H1 (cell line): ENCODE measurements around the gene C20orf202. TPM values are rescaled to one million over a fixed set of nuclear protein-coding genes. Genes with fewer than 3 reads are reported as not detected.

Source experiments
- CTCF ChIA-PET: fragments of 300-600 bp; sonication (Branson Sonifier 250); formaldehyde crosslinking; loops from one replicate; lab custom pipeline; 2021; ENCODE audit not compliant: partially characterized antibody; lab: Charles Lee
- POLR2A ChIA-PET: fragments of 300-600 bp; sonication (Branson Sonifier 250); formaldehyde crosslinking; loops from one replicate; lab custom pipeline; 2021; ENCODE audit warnings: inconsistent platforms; ENCODE audit not compliant: partially characterized antibody; lab: Charles Lee
- DNase-seq, 2 experiments: peaks; one replicate each; pipeline versions ENCODE4 v3.0.0 to v3.0.0-alpha.2; 2010 to 2022; ENCODE audit warnings: low spot score in 2 of 2, low read depth in 1 of 2, mixed read lengths in 1 of 2
- FAIRE-seq: peaks from 2 replicates; lab custom pipeline; 2011; peaks lifted over from hg19 to GRCh38; lab: Jason Lieb, UNC
- H2AFZ ChIP-seq: 2 replicates; pipeline ENCODE4 v1.8.1; 2012; ENCODE audit warnings: low read length, inconsistent platforms
- H2AK5ac ChIP-seq: 2 replicates; pipeline ENCODE4 v1.6.1; 2013; ENCODE audit warnings: low read depth, low read length
- H2BK120ac ChIP-seq: replicated peaks from 2 replicates; pipeline ENCODE3; 2013; ENCODE audit warnings: low read depth, low read length, inconsistent platforms
- H2BK12ac ChIP-seq: 2 replicates; pipeline ENCODE4 v1.6.1; 2013; ENCODE audit warnings: low read depth, low read length
- H2BK15ac ChIP-seq: 2 replicates; pipeline ENCODE4 v1.6.1; 2013; ENCODE audit warnings: low read length
- H2BK20ac ChIP-seq: 2 replicates; pipeline ENCODE4 v1.6.1; 2013; ENCODE audit warnings: low read length
- H2BK5ac ChIP-seq: 2 replicates; pipeline ENCODE4 v1.6.1; 2013; ENCODE audit warnings: low read depth, low read length
- H3K14ac ChIP-seq: 2 replicates; pipeline ENCODE4 v1.6.1; 2013; ENCODE audit warnings: inconsistent platforms; ENCODE audit not compliant: insufficient read length
- H3K18ac ChIP-seq: 2 replicates; pipeline ENCODE4 v1.6.1; 2013; ENCODE audit warnings: low read length; ENCODE audit errors: extremely low read depth
- H3K23ac ChIP-seq: 2 replicates; pipeline ENCODE4 v1.6.1; 2013; ENCODE audit warnings: inconsistent platforms; ENCODE audit not compliant: insufficient read length
- H3K23me2 ChIP-seq: 2 replicates; pipeline ENCODE4 v1.6.1; 2013; ENCODE audit warnings: low read depth, low read length
- H3K27ac ChIP-seq: 2 replicates; pipeline ENCODE4 v1.6.1; 2011; ENCODE audit warnings: low read depth, low read length, inconsistent platforms
- H3K27me3 ChIP-seq, 4 experiments: replicated peaks in 1 of 4; 1 replicate in 1 of 4; 2 replicates in 3 of 4; pipeline versions ENCODE4 v1.6.1 to v1.8.1; 2011 to 2013; ENCODE audit warnings: low read length in 3 of 4, mild to moderate bottlenecking in 3 of 4, inconsistent platforms in 2 of 4, mixed read lengths in 2 of 4, moderate library complexity in 1 of 4; ENCODE audit not compliant: control insufficient read depth in 3 of 4, insufficient read depth in 3 of 4; ENCODE audit errors: extremely low read depth in 1 of 4
- H3K36me3 ChIP-seq, 4 experiments: 2 replicates each; pipeline versions ENCODE4 v1.6.1 to v1.8.1; 2011 to 2013; ENCODE audit warnings: mild to moderate bottlenecking in 4 of 4, low read length in 3 of 4, moderate library complexity in 2 of 4, control low read depth in 1 of 4, inconsistent platforms in 1 of 4; ENCODE audit not compliant: insufficient read depth in 4 of 4, control insufficient read depth in 2 of 4
- H3K4ac ChIP-seq: replicated peaks from 2 replicates; pipeline ENCODE3; 2013; ENCODE audit warnings: low read length, low read depth, mixed read lengths, inconsistent platforms; ENCODE audit not compliant: insufficient read length
- H3K4me1 ChIP-seq, 4 experiments: replicated peaks in 1 of 4; 1 replicate in 1 of 4; 2 replicates in 3 of 4; pipeline versions ENCODE4 v1.6.1 to v1.8.1; 2011 to 2013; ENCODE audit warnings: low read length in 3 of 4, inconsistent platforms in 2 of 4, mixed read lengths in 1 of 4; ENCODE audit not compliant: insufficient read depth in 4 of 4, control insufficient read depth in 3 of 4
- H3K4me2 ChIP-seq, 2 experiments: 2 replicates each; pipeline versions ENCODE4 v1.6.1 to v1.8.1; 2011 to 2013; ENCODE audit warnings: low read depth in 2 of 2, low read length in 2 of 2, control low read depth in 1 of 2, inconsistent platforms in 1 of 2, mild to moderate bottlenecking in 1 of 2; ENCODE audit not compliant: insufficient read depth in 1 of 2
- H3K4me3 ChIP-seq, 4 experiments: fragments of 200-600, 300-600 bp in 1 of 4; sonication (generic), shearing (Covaris generic), sonication (Bioruptor Twin) in 1 of 4; 2 replicates each; pipeline versions ENCODE4 v1.5.1 to v1.8.1; 2011 to 2016; ENCODE audit warnings: low read length in 4 of 4, low read depth in 3 of 4, control low read depth in 2 of 4, inconsistent platforms in 2 of 4, mild to moderate bottlenecking in 2 of 4, mixed read lengths in 1 of 4, moderate library complexity in 1 of 4; ENCODE audit not compliant: insufficient read depth in 2 of 4; ENCODE audit errors: extremely low read depth in 1 of 4
- H3K56ac ChIP-seq: replicated peaks from 2 replicates; pipeline ENCODE3; 2013; ENCODE audit warnings: low read depth, mild to moderate bottlenecking, mixed read lengths, low read length, inconsistent platforms; ENCODE audit not compliant: insufficient read length
- H3K79me1 ChIP-seq: 2 replicates; pipeline ENCODE4 v1.6.1; 2013; ENCODE audit warnings: low read depth, low read length, control low read depth
- H3K79me2 ChIP-seq, 2 experiments: 2 replicates each; pipeline versions ENCODE4 v1.6.1 to v1.8.1; 2012 to 2013; ENCODE audit warnings: low read length in 2 of 2, mild to moderate bottlenecking in 2 of 2, inconsistent platforms in 1 of 2; ENCODE audit not compliant: insufficient read depth in 2 of 2, control insufficient read depth in 1 of 2
- H3K9ac ChIP-seq, 4 experiments: replicated peaks in 1 of 4; 1 replicate in 1 of 4; 2 replicates in 3 of 4; pipeline versions ENCODE4 v1.6.1 to v1.8.1; 2011 to 2013; ENCODE audit warnings: low read depth in 3 of 4, low read length in 3 of 4, control low read depth in 2 of 4, mild to moderate bottlenecking in 2 of 4, moderate library complexity in 2 of 4, inconsistent platforms in 1 of 4; ENCODE audit errors: extremely low read depth in 1 of 4
- H3K9me3 ChIP-seq, 2 experiments: 2 replicates each; pipeline versions ENCODE4 v1.6.1 to v1.8.1; 2012 to 2013; ENCODE audit warnings: mild to moderate bottlenecking in 2 of 2, moderate library complexity in 2 of 2, control low read depth in 1 of 2, inconsistent platforms in 1 of 2, low read depth in 1 of 2, low read length in 1 of 2, mixed read lengths in 1 of 2; ENCODE audit not compliant: insufficient read depth in 2 of 2
- H4K20me1 ChIP-seq, 2 experiments: replicated peaks in 1 of 2; 2 replicates each; pipeline versions ENCODE3 to v1.8.1; 2011 to 2013; ENCODE audit warnings: inconsistent platforms in 2 of 2, low read length in 2 of 2, mild to moderate bottlenecking in 1 of 2; ENCODE audit not compliant: insufficient read depth in 2 of 2, control insufficient read depth in 1 of 2
- H4K5ac ChIP-seq: 2 replicates; pipeline ENCODE4 v1.6.1; 2013; ENCODE audit warnings: low read length, low read depth, mixed read lengths, inconsistent platforms; ENCODE audit not compliant: insufficient read length
- H4K8ac ChIP-seq: 2 replicates; pipeline ENCODE4 v1.8.0; 2013; ENCODE audit warnings: mild to moderate bottlenecking, moderate library complexity, low read length, inconsistent platforms; ENCODE audit not compliant: insufficient read depth; ENCODE audit errors: extremely low read depth
- H4K91ac ChIP-seq: replicated peaks from 2 replicates; pipeline ENCODE3; 2013; ENCODE audit warnings: low read length, mixed read lengths, inconsistent platforms; ENCODE audit not compliant: insufficient read length
- ASH2L ChIP-seq: fragments of 200-600, 300-600 bp; sonication (generic); IDR thresholded peaks from one replicate; pipeline ENCODE4 v1.7.1; 2017; ENCODE audit warnings: low read length
- BRCA1 ChIP-seq: IDR thresholded peaks from 2 replicates; pipeline ENCODE4 v1.6.1; 2012; ENCODE audit warnings: low read depth, low read length, improper control_type of control experiment
- CBX8 ChIP-seq: fragments of 300-800, 300-1000 bp; sonication (generic); IDR thresholded peaks from 2 replicates; pipeline ENCODE4 v1.7.1; 2016; ENCODE audit warnings: low read depth, low read length, borderline replicate concordance
- CEBPB ChIP-seq: IDR thresholded peaks from 2 replicates; pipeline ENCODE4 v1.6.1; 2012; ENCODE audit warnings: low read depth, low read length
- EP300 ChIP-seq, 2 experiments: IDR thresholded peaks; 1 replicate in 1 of 2; 2 replicates in 1 of 2; pipeline ENCODE4 v1.6.1; 2011 to 2012; ENCODE audit warnings: low read depth in 2 of 2, low read length in 2 of 2, mild to moderate bottlenecking in 2 of 2, borderline replicate concordance in 1 of 2, inconsistent platforms in 1 of 2, moderate library complexity in 1 of 2
- GTF2F1 ChIP-seq: IDR thresholded peaks from 2 replicates; pipeline ENCODE4 v1.6.1; 2012; ENCODE audit warnings: low read depth, low read length, improper control_type of control experiment, borderline replicate concordance
- HDAC2 ChIP-seq, 2 experiments: fragments of 300-600 bp in 1 of 2; sonication (generic) in 1 of 2; IDR thresholded peaks; 2 replicates each; pipeline ENCODE4 v1.6.1; 2011 to 2012; ENCODE audit warnings: low read depth in 2 of 2, low read length in 2 of 2, mild to moderate bottlenecking in 2 of 2, moderate library complexity in 2 of 2, borderline replicate concordance in 1 of 2, inconsistent platforms in 1 of 2
- KDM1A ChIP-seq: fragments of 200-600, 300-600 bp; sonication (generic); IDR thresholded peaks from 2 replicates; pipeline ENCODE4 v1.7.1; 2016; ENCODE audit warnings: mild to moderate bottlenecking, low read length, borderline replicate concordance
- KDM5A ChIP-seq: fragments of 200-600 bp; IDR thresholded peaks from 2 replicates; pipeline ENCODE4 v1.7.1; 2012; ENCODE audit warnings: mild to moderate bottlenecking, low read length, inconsistent platforms, mixed read lengths
- NRF1 ChIP-seq: IDR thresholded peaks from 2 replicates; pipeline ENCODE4 v1.6.1; 2011; ENCODE audit warnings: mild to moderate bottlenecking, low read depth, low read length, improper control_type of control experiment
- POLR2A ChIP-seq, 2 experiments: IDR thresholded peaks; 1 replicate in 1 of 2; 2 replicates in 1 of 2; pipeline ENCODE4 v1.6.1; 2011; ENCODE audit warnings: low read depth in 2 of 2, low read length in 2 of 2, mild to moderate bottlenecking in 2 of 2; ENCODE audit errors: control extremely low read depth in 1 of 2
- POU5F1 ChIP-seq: IDR thresholded peaks from 2 replicates; pipeline ENCODE4 v1.6.1; 2011; ENCODE audit warnings: low read depth, mild to moderate bottlenecking, low read length, moderate library complexity
- RAD21 ChIP-seq, 2 experiments: IDR thresholded peaks in 1 of 2; conservative IDR thresholded peaks in 1 of 2; 2 replicates each; pipeline ENCODE4 v1.6.1; 2011; ENCODE audit warnings: low read depth in 2 of 2, low read length in 2 of 2, improper control_type of control experiment in 1 of 2, inconsistent platforms in 1 of 2, mild to moderate bottlenecking in 1 of 2, moderate library complexity in 1 of 2
- SIX5 ChIP-seq: IDR thresholded peaks from 2 replicates; pipeline ENCODE4 v1.6.1; 2011; ENCODE audit warnings: mild to moderate bottlenecking, low read depth, low read length
- TAF7 ChIP-seq: optimal IDR thresholded peaks from 2 replicates; pipeline ENCODE3; 2011; ENCODE audit warnings: low read depth, mild to moderate bottlenecking, inconsistent platforms, low read length, moderate library complexity, borderline replicate concordance
- WGBS, 2 experiments: shearing (Covaris generic) in 1 of 2; methylation state at CpG; one replicate each; pipeline versions ENCODE4 v1.1.6 to v1.1.7; 2013 to 2015; ENCODE audit warnings: low lambda C conversion rate in 2 of 2, mixed read lengths in 2 of 2, inconsistent platforms in 1 of 2, low coverage in 1 of 2, missing lambda C conversion rate in 1 of 2; ENCODE audit not compliant: insufficient replicate concordance in 2 of 2, insufficient coverage in 1 of 2, insufficient read length in 1 of 2; ENCODE audit errors: extremely low coverage in 1 of 2, missing lambda C conversion rate in 1 of 2; 5-methylcytosine and 5-hydroxymethylcytosine counted together
- polyA plus RNA-seq, 7 experiments: library from polyadenylated mRNA; depleted of rRNA in 3 of 7; stranded (reverse) in 5 of 7; unstranded in 2 of 7; fragments of >200 nt in 5 of 7; fragments of 200-250 nt in 2 of 7; gene quantifications; 1 replicate in 5 of 7; 2 replicates in 1 of 7; 4 replicates in 1 of 7; pipeline versions ENCODE4 v1.2.1 to v1.2.3, GENCODE V29; 2011 to 2013; ENCODE audit warnings: missing spikeins in 2 of 7, mixed read lengths in 2 of 7
- total RNA-seq: library from RNA; stranded (reverse); fragmentation: NEBNext Ultra II Directional; extraction: Animal tissue kit (Norgen Biotek cat#: 25700); gene quantifications from 2 replicates; pipeline ENCODE4 v1.2.1, GENCODE V29; 2021

Gene C20orf202
- total and polyA plus RNA-seq, 2 of the 8 experiments (the other 6 are each of a cell fraction or from before 2014, with no cell fraction given): 0.12 TPM; not detected in 1

GRCh38 chr20:1242099-1242498 is 38.8 kb downstream of the C20orf202 start:
- H3K9ac ChIP-seq: no peak overlapping the region
- no peak overlapping the region for H2AFZ ChIP-seq
- H3K14ac ChIP-seq: no peak overlapping the region
- WGBS, 2 experiments: 90% methylated on average over 3 of the region's 3 CpGs; no CpG with 5 or more reads in 1 of the 2 experiments
- H4K8ac ChIP-seq: no peak overlapping the region
- H2BK12ac ChIP-seq: no peak overlapping the region
- no peak overlapping the region for H3K18ac ChIP-seq
- H2BK20ac ChIP-seq: no peak overlapping the region
- H3K4me3 ChIP-seq: no peak overlapping the region
- no peaks in the 10 kb centered on the region for H3K27me3 ChIP-seq
- no peak for FAIRE-seq
- ChIA-PET POLR2A (no interaction called here), CTCF (interaction anchor here (1.5 kb wide), 1 partner anchor 11 kb away, joined by 4 read pairs; no protein-coding TSS in a partner anchor)
- no peak overlapping the region for H3K4me2 ChIP-seq
- H4K91ac ChIP-seq: no peak overlapping the region
- no peaks in the 10 kb centered on the region for H3K79me1 ChIP-seq
- no peak overlapping the region for H2BK120ac ChIP-seq
- no peak overlapping the region for H4K5ac ChIP-seq
- no peak overlapping the region for H2BK15ac ChIP-seq
- H3K23ac ChIP-seq: no peak overlapping the region
- no peaks in the 10 kb centered on the region for H4K20me1 ChIP-seq
- no peaks in the 10 kb centered on the region for H3K4me1 ChIP-seq
- no peak for DNase-seq
- no peak overlapping the region for H2BK5ac ChIP-seq
- H3K9me3 ChIP-seq: no peaks in the 10 kb centered on the region
- no peaks in the 10 kb centered on the region for H3K36me3 ChIP-seq
- no peaks in the 10 kb centered on the region for H3K79me2 ChIP-seq
- H3K4ac ChIP-seq: no peak overlapping the region
- H3K23me2 ChIP-seq: no peaks in the 10 kb centered on the region
- no peak overlapping the region for H3K56ac ChIP-seq
- no peak overlapping the region for H2AK5ac ChIP-seq
- H3K27ac ChIP-seq: no peak overlapping the region
- TF ChIP-seq POU5F1 (no peak), BRCA1 (no peak), ASH2L (no peak), KDM5A (no peak), POLR2A (IDR thresholded peaks at IDR 0.05; ENCODE audit: control extremely low read depth in 1 of 2, low read depth in 2 of 2, low read length in 2 of 2) (no peak), TAF7 (no peak), RAD21 (IDR thresholded peaks at IDR 0.05 in 1 of 2, conservative IDR thresholded peaks at IDR 0.05 in 1 of 2; ENCODE audit: low read depth in 2 of 2, low read length in 2 of 2) (no peak), KDM1A (no peak), EP300 (IDR thresholded peaks at IDR 0.05; ENCODE audit: borderline replicate concordance in 1 of 2, low read depth in 2 of 2, low read length in 2 of 2) (no peak), NRF1 (no peak), CEBPB (no peak), HDAC2 (IDR thresholded peaks at IDR 0.05; ENCODE audit: borderline replicate concordance in 1 of 2, low read depth in 2 of 2, low read length in 2 of 2) (no peak), GTF2F1 (no peak), SIX5 (no peak), CBX8 (no peak)
